Measurements from ENCODE around the gene AGAP9.

- TF ChIP-seq CTCF (IDR thresholded peaks at IDR 0.05) (no peak), POLR2A (IDR thresholded peaks at IDR 0.05) (no peak)
Measured at GRCh38 chr10:47457826-47458225, 65.6 kb downstream of the AGAP9 start.

Measured in heart left ventricle (tissue), 13 donors.